ENCODE data around the gene SEMA3C.

- TF ChIP-seq POLR2A (IDR thresholded peaks at IDR 0.05; ENCODE audit: low read length) (no peak), GATA1 (IDR thresholded peaks at IDR 0.05; ENCODE audit: low read depth, low read length) (no peak)
Observed at GRCh38 chr7:80772347-80772993, 146.4 kb downstream of the SEMA3C start.
